HG02763 (cell line): ENCODE data around the gene NPTXR.
"Not testable (repeated sequence)": the region's sequence is repeated elsewhere in the genome, so short reads cannot be mapped to it uniquely, and the experiment has no call there.

Experiments
- ATAC-seq: cut with Tn5 transposase; IDR thresholded peaks from one replicate; pipeline ENCODE4 v1.9.1; 2021; ENCODE audit warnings: mild to moderate bottlenecking, moderate library complexity; ENCODE audit not compliant: unreplicated experiment

NPTXR gene

DNA sequence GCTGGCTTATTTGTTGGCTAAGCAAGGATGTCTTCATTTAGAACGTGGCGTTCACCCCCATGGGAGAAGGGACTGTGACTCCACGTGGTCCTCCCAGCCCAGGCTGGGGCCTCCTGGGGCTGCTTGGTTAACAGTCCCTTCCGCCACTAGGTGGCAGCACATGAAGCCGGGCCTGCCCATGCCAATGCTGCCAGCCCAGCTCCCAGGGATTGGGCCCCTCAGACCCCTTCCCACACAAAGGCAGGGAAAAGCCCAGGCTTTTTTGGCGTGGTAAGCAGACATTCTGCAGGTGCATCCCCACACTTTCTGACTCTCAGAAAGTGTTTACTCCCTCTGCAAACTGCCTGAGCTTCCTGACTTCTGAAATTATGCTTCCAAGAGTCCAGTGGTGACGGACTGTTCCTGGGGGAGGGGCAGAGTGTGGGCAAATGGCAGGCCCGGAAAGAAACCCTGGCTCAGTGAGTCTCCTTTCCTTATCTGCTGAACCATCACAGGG, 25.1 kb upstream of the NPTXR start:
- no peak for ATAC-seq

DNA sequence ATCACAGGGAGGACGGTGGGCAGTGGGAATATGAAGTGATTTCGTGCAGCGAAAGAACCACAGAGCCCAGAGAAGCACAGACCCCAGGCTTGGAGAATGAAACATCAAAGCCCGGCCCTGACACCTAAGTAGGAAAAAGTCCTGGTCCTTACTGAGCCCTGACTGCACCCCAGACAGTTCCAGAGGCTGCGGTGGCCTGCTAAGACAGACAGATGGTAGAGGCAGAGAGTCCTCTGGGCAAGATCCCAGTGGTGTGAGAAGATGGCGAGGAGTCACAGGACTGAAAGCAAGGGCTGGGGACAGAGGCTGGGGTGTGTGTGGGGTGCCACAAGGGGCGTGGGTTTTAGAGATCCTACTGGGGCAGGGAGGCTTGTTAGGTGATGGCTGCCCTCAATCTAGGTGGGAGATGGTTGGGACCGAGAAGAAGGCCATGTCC, 24.5 kb upstream of the NPTXR start:
- no peak for ATAC-seq

DNA sequence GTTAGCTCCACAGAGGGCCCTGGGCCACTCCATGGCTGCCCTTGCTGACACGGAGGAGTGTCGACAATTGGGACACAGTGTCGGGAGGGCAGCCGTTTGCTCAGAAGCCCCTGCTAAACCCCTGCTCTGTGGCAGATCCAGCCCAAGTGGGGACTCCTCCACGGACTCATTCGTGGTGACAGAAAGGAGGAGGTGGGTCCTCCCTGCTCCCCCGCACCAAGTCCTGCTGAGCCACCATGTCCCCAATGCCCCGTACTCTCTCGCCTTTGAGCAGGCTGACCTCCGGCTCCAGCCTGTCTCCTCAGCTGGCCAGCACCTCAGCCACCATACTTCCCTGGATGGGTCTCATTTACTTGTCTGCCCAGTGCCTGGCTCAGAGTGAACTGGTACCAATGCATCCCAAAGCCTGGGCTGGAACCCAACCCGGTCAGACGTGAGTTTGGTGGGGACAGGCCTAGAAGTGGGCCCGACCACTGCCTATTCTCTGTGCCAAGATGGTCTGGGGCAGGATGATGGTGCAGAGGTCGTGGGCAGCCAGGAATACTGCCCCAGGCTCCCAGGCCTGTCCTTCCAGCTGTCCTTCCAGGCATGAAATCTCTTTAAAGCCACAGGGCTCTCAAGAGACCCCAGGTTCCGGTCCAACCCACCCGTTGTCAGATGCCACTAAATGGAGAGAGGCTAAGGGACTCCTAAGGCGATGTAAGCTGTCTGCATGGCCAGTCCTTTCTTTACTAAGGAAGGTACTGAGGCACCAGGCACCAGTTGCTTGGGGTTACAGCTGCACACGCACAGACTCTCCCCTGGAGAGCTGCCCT, 23.9 kb upstream of the NPTXR start:
- no peak for ATAC-seq

GRCh38 chr22:38867124-38867455, 23.3 kb upstream of the NPTXR start:
- ATAC-seq: no peak

- no peak for ATAC-seq
These were observed 22.7 kb upstream of the NPTXR start for GRCh38 chr22:38866399-38867123.

- ATAC-seq: no peak
These were observed 22.2 kb upstream of the NPTXR start for GRCh38 chr22:38866024-38866398.

DNA sequence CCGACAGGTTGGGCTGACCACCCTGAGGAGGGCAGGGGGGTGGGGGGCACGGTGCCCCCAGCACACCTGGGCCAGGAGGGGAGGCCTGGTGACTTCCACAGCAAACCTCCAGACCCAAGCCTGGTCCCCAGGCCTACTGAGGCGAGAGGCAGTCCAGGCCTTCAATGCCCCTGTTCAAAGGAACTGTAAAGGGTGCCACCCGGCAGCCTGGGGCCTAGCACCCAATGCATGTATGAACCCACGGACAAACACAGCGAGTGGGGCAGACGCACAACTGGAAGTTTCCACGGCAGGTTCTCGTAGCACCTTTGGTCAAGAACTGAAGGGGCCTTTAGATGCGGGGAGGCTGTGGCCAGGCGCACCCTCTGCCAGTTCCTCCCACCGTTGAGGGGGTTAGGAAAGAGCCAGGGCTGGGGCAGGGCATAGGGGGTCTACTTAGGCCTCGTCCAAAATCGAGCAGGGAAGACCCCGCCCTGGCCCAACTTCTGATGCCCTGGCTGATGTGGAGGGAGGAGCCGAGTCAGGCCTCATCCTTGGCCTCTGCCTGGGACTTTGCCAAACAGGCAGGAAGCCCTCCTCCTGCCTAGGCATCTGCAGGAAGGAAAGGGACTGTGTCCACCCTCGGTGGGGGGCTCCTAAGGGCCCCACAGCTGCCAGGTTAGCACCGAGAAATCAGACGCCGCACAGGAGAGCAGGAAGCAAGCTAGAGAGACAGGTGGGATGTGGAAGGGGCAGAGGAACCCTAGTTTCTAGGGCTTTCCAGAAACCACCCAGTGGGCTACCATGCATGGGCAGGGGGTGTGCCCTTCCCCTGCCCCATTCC, 21.6 kb upstream of the NPTXR start:
- ATAC-seq: no peak

- ATAC-seq: no peak
These were observed 20.7 kb upstream of the NPTXR start for GRCh38 chr22:38864361-38865191.

DNA sequence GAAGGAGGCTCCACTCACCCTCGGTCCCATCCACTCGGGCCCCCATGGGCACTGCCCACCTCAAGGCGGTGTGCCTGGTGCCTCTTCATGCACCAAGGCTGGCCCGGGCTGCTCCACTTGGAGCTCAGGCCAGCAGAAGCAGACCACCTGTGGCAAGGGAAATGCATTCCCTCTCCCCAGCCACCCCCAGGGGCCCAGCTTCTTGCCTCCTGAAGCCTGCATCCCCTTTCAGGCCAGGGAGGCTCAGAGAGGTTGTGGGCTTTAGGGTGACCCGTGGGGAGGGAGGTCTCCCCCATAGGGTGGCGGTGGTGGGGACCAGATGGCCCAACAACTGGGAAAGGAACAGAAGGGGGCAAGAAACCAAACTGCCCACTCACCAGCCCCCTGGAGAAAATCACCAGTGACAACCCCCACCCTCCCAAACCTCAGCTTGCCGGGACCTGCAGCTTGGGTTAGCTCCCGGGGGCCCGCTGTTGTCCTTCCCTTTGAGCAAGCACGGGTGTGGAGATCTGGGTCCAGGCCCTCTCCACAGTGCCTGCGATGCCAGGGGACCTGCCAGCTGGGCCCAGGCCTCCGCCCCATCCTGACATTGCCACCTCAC, 19.8 kb upstream of the NPTXR start:
- ATAC-seq: no peak

DNA sequence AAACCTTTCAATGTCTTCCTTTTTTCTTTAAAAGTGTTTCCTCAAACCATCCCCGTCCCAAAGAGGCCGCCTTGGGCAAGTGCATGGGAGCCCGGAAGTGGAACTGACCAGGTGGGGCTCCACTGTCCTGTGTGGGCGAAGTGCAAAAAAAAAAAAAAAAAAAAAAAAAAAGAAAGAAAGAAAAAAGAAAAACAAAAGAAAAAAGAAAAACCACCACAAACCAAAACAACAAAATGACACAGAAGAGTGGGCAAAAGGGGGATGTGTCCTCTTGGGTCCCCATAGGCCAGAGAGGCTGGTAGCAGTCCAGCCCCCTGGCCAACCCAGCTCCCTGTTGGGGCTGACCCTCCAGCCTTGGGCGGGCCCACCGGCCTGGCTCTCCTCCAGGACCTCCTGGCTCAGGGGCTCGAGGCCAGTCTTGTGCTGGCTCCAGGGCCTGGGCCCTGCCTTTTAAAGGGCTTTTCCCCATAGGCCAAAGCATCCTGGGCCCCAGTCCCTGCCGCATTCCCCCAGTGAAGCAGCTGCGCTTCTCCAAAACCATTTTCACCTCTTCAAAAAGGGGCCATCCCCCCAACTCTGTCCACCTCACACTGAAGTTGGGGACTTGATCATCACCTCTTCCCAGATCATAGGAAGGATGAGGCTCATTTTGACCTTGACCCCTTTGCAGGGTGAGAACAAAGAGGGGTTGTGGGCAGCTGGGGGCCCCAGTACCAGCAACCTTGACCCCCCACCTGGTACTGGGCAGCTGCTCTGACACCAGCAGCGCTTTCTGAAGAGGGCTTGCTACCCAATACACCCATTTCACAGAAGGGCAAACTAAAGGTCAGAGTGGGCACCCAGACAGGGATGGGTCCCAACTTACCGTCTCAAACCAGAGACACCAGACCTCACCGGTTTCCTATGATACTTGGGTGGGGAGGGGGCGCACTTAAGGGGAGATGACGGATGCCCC, 18.8 kb upstream of the NPTXR start:
- no peak for ATAC-seq

GRCh38 chr22:38861927-38862326, 18.1 kb upstream of the NPTXR start:
- no peak for ATAC-seq

DNA sequence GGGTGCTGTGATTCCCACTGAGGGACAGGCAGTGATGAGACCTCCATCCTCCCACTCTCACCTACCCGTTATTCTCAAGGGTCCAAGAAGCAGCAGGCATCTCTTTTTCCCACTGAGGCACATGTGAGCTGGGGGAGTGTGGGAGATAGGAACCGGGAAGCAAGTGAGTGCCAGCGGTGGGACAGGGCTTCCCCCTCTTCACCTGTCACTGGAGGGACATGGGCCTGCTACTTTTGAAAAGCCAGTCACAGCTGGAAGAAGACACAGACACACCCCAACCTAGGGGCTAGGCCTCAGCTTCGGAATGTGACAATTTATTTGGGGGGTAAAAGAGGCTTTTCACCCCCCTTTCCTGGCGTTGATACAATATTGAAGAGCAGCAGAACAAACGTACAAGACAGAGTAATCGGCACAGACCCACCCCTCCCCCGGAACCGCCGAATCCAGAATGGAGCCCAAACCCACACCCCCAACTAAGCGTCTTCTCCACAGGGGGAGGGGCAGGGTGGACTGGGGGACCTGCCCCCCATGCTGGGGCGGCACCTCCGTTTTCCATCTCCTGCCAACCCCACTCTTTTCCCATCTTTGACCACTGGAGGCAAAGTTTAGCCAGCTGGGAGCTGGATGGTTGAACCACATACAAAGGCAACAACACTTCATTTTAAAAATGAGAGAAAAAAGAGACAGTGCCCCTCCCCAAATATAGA, 17.5 kb upstream of the NPTXR start:
- no peak for ATAC-seq

DNA sequence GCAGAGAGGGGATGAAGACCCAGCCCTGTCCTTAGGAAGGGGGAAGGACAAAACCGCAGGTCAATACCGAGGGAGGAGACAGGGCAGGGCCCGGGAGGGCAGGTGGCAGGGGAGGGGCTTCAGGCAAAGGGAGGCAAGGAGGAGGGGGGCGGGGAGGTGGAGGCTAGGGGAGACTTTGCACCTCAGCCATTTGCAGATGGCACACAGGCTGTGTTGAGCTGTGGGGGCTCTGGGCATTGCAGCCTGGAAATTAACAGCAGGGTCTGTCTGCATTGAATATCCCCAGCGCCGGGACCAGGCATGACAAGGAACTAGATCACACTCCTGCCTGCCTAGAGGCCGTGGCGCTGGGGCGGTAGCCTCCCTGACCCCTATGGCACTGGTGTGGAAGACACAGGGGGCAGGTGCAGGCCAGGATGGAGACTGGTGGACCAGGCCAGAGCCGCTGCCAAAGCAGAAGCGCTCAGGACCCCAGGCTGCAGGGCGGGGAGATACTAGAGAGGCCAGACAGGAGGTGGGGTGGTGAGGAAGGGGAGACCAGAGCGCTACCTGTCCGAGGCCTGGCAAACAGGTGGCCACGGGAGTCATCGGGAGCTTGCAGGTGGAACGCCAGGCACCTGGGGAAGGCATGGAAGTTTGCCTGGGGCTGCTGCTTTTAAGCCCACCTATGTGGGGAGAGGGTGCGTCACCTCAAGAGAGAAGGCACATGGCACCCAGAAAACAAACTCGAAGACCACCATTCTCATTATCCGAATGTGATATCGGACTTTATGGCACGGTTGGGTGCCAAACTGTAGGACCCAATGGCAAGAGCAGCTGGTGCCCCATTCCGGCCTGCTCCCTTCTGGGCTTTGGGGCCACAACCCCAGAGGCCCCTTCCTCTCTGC, 16.7 kb upstream of the NPTXR start:
- ATAC-seq: no peak

- no peak for ATAC-seq
These were observed 15.9 kb upstream of the NPTXR start for GRCh38 chr22:38859581-38860282.

- ATAC-seq: no peak
These were observed 14.7 kb upstream of the NPTXR start for GRCh38 chr22:38858492-38858891.

DNA sequence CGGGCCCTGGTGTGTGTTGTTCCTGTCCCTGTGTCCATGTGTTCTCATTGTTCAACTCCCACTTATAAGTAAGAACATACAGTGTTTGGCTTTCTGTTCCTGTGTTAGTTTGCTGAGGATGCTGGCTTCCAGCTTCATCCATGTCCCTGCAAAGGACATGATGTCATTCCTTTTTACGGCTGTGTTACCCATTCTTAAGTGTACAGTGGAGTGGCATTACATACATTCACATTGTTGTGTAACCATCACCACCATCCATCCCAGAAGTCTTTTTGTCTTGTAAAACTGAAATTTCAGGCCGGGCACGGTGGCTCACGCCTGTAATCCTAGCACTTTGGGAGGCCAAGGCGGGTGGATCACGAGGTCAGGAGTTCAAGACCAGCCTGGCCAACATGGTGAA, 10.6 kb upstream of the NPTXR start:
- not testable (repeated sequence) for ATAC-seq

GRCh38 chr22:38853883-38854282, 10.1 kb upstream of the NPTXR start:
- ATAC-seq: not testable (repeated sequence)
